Left lung (tissue), 10 donors: Measurements from ENCODE around the gene FAM210B. TPM values are rescaled to one million over a fixed set of nuclear protein-coding genes. Genes with fewer than 3 reads are reported as not detected.
A peak's percentile ranks its signal among the peaks of the same experiment; 100 is the strongest.
"Not testable (repeated sequence)": the region's sequence is repeated elsewhere in the genome, so short reads cannot be mapped to it uniquely, and the experiment has no call there.

Experiments used
- ATAC-seq: fragments of 200-7000 bp; cut with Tn5 transposase; one replicate; pipeline ENCODE4 v1.9.1; 2020; ENCODE audit warnings: moderate library complexity
- DNase-seq, 4 donors: peaks; one replicate each; pipeline ENCODE4 v3.0.0-alpha.2; 2013 to 2020
- H3K27ac ChIP-seq, 2 donors: fragments of 200-600 bp; sonication (generic) in 1 of 2; one replicate each; pipeline versions ENCODE4 v1.5.0 to v1.8.0; 2020 to 2021
- H3K27me3 ChIP-seq, 2 donors: fragments of 200-600 bp; sonication (generic) in 1 of 2; one replicate each; pipeline versions ENCODE4 v1.5.0 to v1.8.0; 2020 to 2021
- H3K36me3 ChIP-seq, 2 donors: fragments of 200-600 bp; sonication (generic) in 1 of 2; one replicate each; pipeline versions ENCODE4 v1.5.0 to v1.8.0; 2020 to 2021
- H3K4me1 ChIP-seq, 2 donors: fragments of 200-600 bp; one replicate each; pipeline ENCODE4 v1.8.0; 2021
- H3K4me3 ChIP-seq, 2 donors: fragments of 200-600 bp; sonication (generic) in 1 of 2; one replicate each; pipeline versions ENCODE4 v1.5.0 to v1.8.0; 2020 to 2021; ENCODE audit warnings: mild to moderate bottlenecking in 1 of 2
- H3K9me3 ChIP-seq, 2 donors: fragments of 200-600 bp; sonication (generic) in 1 of 2; one replicate each; pipeline versions ENCODE4 v1.5.0 to v1.8.0; 2020 to 2021
- intact Hi-C, 2 donors: fragments of 100-400 bp; cut with DNase I; formaldehyde crosslinking; loops; one replicate each; pipeline versions ENCODE4 v1.11.2 to v1.14.2; 2022
- polyA plus RNA-seq, 6 donors: library from polyadenylated mRNA; unstranded; fragments of 120-200 nt; gene quantifications; one replicate each; pipeline ENCODE4 v1.2.1, GENCODE V29; 2013; ENCODE audit not compliant: insufficient read length in 6 of 6
- total RNA-seq, 2 donors: library from RNA; stranded (reverse); fragmentation: NEBNext Ultra II Directional; extraction: Animal tissue kit (Norgen Biotek cat#: 25700); gene quantifications; one replicate each; pipeline ENCODE4 v1.2.1, GENCODE V29; 2021
- TF ChIP-seq, protein P1 (sequence below), 2 donors: fragments of 200-600 bp; sonication (generic) in 1 of 2; IDR thresholded peaks; one replicate each; pipeline versions ENCODE4 v1.5.0 to v1.8.0; 2021; ENCODE audit warnings: antibody characterized with exemption in 2 of 2
- donor health status: DM: no; HTN: yes; CAD: no.
- donor health status: DM: no; HTN: no; CAD: no.

Gene FAM210B
- total and polyA plus RNA-seq, 8 donors: 32.0 to 68.9 (median 64.4) TPM

DNA sequence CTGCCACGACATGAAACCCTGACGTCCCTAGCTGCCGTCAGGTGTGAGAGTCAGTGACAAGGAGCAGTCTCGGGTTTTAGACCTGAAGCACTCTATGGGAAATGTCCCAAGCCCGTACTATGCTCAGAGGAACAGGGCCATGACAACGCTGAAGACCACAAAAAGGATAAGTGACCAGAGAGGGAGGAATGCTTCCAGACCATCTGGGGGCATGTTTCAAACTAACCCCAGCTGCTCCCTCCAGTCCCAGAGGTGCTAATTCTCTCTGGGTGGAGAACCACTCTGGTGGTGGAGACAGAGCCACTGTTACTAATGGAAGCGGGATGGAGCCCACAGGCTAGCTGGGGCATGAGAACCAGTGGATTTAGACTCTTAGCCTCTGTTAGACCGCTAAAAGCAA lies 24.6 kb downstream of the FAM210B start:
- Histone ChIP-seq H3K4me3 (no peak overlapping the region), H3K4me1 (peaks cover 0 to 4% of the 10 kb centered on the region in 2 donors)
- no peak for ATAC-seq

DNA sequence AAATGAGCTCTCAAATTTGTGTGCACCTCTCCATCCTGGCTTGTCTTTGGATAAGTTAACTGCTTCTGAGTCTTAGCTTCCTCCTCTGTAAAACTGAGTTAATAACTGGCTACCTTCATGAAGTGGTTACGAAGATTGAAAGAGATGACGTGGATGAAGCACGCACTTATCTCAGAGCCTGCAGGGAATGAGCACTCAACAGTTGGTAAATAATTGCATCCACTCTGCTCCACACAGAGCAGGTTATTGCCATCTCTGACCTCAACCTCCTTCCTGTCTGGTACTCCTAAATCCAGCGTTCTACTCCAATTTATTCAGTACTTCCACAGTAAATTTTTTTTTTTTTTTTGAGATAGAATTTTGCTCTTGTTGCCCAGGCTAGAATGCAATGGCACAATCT lies 26.4 kb downstream of the FAM210B start:
- Histone ChIP-seq H3K27me3 (no peaks in the 10 kb centered on the region), H3K27ac (no peak overlapping the region), H3K9me3 (no peaks in the 10 kb centered on the region), H3K4me3 (no peak overlapping the region), H3K4me1 (peaks cover 0 to 4% of the 10 kb centered on the region in 2 donors), H3K36me3 (peaks cover 0 to 22% of the 10 kb centered on the region in 2 donors)
- intact Hi-C loops: no loop called here
- ATAC-seq: peak; percentile 84
- peak in 1 of 4 donors; percentile 35 for DNase-seq
- TF ChIP-seq, protein P1, sequence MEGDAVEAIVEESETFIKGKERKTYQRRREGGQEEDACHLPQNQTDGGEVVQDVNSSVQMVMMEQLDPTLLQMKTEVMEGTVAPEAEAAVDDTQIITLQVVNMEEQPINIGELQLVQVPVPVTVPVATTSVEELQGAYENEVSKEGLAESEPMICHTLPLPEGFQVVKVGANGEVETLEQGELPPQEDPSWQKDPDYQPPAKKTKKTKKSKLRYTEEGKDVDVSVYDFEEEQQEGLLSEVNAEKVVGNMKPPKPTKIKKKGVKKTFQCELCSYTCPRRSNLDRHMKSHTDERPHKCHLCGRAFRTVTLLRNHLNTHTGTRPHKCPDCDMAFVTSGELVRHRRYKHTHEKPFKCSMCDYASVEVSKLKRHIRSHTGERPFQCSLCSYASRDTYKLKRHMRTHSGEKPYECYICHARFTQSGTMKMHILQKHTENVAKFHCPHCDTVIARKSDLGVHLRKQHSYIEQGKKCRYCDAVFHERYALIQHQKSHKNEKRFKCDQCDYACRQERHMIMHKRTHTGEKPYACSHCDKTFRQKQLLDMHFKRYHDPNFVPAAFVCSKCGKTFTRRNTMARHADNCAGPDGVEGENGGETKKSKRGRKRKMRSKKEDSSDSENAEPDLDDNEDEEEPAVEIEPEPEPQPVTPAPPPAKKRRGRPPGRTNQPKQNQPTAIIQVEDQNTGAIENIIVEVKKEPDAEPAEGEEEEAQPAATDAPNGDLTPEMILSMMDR (IDR thresholded peaks at IDR 0.05): no peak

More for the DNA sequence above, 24.6 kb downstream of the FAM210B start:
- TF ChIP-seq, protein P1 (IDR thresholded peaks at IDR 0.05): no peak
- Histone ChIP-seq H3K9me3 (no peaks in the 10 kb centered on the region), H3K36me3 (peaks cover 0 to 20% of the 10 kb centered on the region in 2 donors), H3K27ac (no peak overlapping the region), H3K27me3 (no peaks in the 10 kb centered on the region)
- no peak for DNase-seq
- intact Hi-C loops: no loop called here

DNA sequence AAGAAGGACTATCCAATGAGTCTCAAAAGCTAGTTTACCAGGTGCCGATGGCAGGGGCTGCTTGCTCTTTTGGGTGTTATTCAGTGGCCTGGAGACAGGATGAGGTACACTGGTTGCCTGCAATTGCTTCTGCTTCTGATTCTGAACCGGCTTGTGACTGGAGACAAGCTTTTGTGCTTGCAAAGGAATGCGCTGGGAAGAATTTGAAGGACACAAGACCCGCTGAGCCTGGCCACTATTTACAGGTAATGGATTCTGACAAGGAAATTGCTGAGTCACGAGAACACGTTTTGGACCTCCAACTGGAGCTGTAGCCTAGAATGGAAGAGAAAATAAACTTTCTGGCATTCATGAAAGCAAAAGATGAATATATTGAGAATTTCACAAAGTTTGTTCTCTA lies 27.4 kb downstream of the FAM210B start:
- intact Hi-C loops: no loop called here
- Histone ChIP-seq H3K9me3 (no peaks in the 10 kb centered on the region), H3K27me3 (no peaks in the 10 kb centered on the region), H3K36me3 (peaks cover 0 to 22% of the 10 kb centered on the region in 2 donors), H3K4me1 (peaks cover 5 to 9% of the 10 kb centered on the region in 2 donors), H3K27ac (no peak overlapping the region), H3K4me3 (no peak overlapping the region)
- ATAC-seq (no peak), DNase-seq (no peak)
- TF ChIP-seq, protein P1 (IDR thresholded peaks at IDR 0.05): no peak

DNA sequence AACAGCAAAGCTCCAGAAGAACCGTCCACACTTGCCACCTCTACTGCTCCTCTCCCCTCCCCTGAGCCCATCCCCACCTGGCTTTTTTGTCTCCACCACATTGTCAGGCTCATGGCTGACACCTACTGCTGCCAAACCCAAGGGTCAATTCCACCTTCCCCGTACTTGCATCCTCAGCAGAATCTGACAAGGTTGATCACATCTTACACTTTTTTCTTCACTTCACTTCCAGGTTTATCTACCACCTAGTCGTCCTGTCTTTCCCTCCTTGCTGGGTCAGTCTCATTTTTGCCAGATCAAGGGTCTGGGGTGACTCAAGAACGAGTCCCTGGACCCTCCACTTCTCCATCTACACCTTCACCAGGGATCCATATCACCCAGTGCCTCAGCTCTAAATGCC lies 30.1 kb downstream of the FAM210B start:
- ATAC-seq (no peak), DNase-seq (no peak)
- TF ChIP-seq, protein P1 (IDR thresholded peaks at IDR 0.05): no peak
- no peak overlapping the region for H3K4me3 ChIP-seq
- H3K36me3 ChIP-seq: peaks cover 0 to 22% of the 10 kb centered on the region in 2 donors
- peaks cover 15 to 23% of the 10 kb centered on the region in 2 donors for H3K4me1 ChIP-seq
- no peaks in the 10 kb centered on the region for H3K27me3 ChIP-seq
- no peak overlapping the region for H3K27ac ChIP-seq
- intact Hi-C loops: no loop called here
- no peaks in the 10 kb centered on the region for H3K9me3 ChIP-seq

DNA sequence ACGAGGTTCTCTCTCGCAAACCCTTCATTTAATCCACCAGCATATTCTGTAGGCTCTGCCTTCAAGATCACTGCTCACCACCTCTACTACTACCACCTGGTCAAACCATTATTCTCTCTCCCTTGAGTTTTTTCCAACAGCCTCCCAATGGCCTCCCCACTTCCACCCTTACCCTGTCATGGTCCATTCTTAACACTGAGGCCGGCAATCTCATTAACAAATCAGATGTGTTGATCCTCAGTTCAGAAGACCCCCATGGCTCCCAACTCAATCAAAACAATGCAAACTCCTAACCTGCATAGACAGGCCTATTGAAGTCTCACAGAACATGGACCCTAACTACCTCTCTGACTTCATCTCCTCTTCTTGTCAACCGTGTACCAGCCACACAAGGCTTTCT lies 31.0 kb downstream of the FAM210B start:
- peaks cover 0 to 18% of the 10 kb centered on the region in 2 donors for H3K36me3 ChIP-seq
- ATAC-seq (no peak), DNase-seq (no peak)
- no peaks in the 10 kb centered on the region for H3K9me3 ChIP-seq
- no peak overlapping the region for H3K27ac ChIP-seq
- TF ChIP-seq, protein P1 (IDR thresholded peaks at IDR 0.05): no peak
- H3K4me3 ChIP-seq: no peak overlapping the region
- intact Hi-C loops: loop anchor here in 1 of 2 donors (10.0 kb wide), 1 partner anchor 65 kb away; no protein-coding TSS in a partner anchor
- H3K4me1 ChIP-seq: peaks cover 16 to 32% of the 10 kb centered on the region in 2 donors
- H3K27me3 ChIP-seq: no peaks in the 10 kb centered on the region

DNA sequence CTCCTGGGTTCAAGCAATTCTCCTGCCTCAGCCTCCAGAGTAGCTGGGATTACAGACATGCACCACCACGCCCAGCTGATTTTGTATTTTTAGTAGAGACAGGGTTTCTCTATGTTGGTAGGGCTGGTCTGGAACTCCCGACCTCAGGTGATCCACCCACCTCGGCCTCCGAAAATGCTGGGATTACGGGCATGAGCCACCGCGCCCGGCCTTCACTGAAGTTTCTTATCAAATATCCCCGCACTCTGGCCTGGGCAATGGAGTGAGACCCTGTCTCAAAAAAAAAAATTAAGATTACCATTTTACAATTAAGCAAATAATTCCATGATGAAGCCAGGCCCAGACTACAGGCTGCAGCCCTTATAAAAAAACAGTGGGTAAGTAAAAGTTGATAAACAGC lies 31.6 kb downstream of the FAM210B start:
- intact Hi-C loops: loop anchor here in 1 of 2 donors (10.0 kb wide), 1 partner anchor 64 kb away; no protein-coding TSS in a partner anchor
- not testable (repeated sequence) for ATAC-seq, H3K4me3 ChIP-seq, DNase-seq, H3K27ac ChIP-seq, H3K9me3 ChIP-seq, H3K27me3 ChIP-seq
- peaks cover 14 to 32% of the 10 kb centered on the region in 2 donors for H3K4me1 ChIP-seq
- peaks cover 0 to 19% of the 10 kb centered on the region in 2 donors for H3K36me3 ChIP-seq
